ENCODE results near the gene HDAC4. TPM values are rescaled to one million over a fixed set of nuclear protein-coding genes. Genes with fewer than 3 reads are reported as not detected.

HDAC4 gene
- total RNA-seq, 1 experiment from 2014 or later, result 40.1 TPM

DNA sequence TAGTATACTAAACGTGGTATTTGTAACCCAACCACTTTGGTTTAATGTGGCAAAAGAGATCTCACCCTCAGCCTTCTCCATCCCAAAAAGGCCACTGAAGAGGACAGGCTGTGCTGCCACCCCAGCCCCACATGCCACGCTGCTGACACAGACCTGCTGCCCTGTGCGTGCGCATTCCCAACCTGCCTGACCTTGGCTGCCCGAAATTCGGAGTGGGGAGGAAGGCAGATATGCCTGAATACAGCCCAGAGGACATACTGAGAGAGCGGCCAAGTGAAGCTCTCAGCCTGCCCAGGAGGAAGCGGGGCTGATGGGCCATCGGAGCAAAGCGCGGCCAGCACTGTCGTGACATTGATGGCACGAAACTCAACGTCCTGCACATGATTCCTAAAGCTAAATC, 70.0 kb downstream of the HDAC4 start:
- in situ Hi-C loops (cut with HindIII; ENCODE audit: low pct_unique_long_range_greater_than_20kb, low sequenced_read_pairs), result no loop called here
- Histone ChIP-seq H3K4me3 (ENCODE audit: low read depth in 2 of 2, low read length in 2 of 2) (no peak overlapping the region), H3K27ac (ENCODE audit: low read length) (no peak overlapping the region), H3K9me3 (ENCODE audit: control insufficient read depth, insufficient read depth, low read depth, low read length) (no peaks in the 10 kb centered on the region), H3K36me3 (ENCODE audit: control insufficient read depth, insufficient read depth, low read length) (no peaks in the 10 kb centered on the region), H3K27me3 (ENCODE audit: control insufficient read depth, insufficient read depth, low read length) (no peaks in the 10 kb centered on the region), H3K4me1 (ENCODE audit: control insufficient read depth, insufficient read depth, low read length) (peaks cover 12% of the 10 kb centered on the region)
- ATAC-seq (no peak), DNase-seq (ENCODE audit: low read depth, low spot score) (no peak)
- TF ChIP-seq SIN3A (IDR thresholded peaks at IDR 0.05; ENCODE audit: borderline replicate concordance, insufficient read depth, low read depth, low read length) (no peak), TCF7L2 (IDR thresholded peaks at IDR 0.05; ENCODE audit: low read depth, low read length) (no peak), POLR2AphosphoS5 (IDR thresholded peaks at IDR 0.05; ENCODE audit: low read depth, low read length) (no peak)
- TF ChIP-seq, protein P1, sequence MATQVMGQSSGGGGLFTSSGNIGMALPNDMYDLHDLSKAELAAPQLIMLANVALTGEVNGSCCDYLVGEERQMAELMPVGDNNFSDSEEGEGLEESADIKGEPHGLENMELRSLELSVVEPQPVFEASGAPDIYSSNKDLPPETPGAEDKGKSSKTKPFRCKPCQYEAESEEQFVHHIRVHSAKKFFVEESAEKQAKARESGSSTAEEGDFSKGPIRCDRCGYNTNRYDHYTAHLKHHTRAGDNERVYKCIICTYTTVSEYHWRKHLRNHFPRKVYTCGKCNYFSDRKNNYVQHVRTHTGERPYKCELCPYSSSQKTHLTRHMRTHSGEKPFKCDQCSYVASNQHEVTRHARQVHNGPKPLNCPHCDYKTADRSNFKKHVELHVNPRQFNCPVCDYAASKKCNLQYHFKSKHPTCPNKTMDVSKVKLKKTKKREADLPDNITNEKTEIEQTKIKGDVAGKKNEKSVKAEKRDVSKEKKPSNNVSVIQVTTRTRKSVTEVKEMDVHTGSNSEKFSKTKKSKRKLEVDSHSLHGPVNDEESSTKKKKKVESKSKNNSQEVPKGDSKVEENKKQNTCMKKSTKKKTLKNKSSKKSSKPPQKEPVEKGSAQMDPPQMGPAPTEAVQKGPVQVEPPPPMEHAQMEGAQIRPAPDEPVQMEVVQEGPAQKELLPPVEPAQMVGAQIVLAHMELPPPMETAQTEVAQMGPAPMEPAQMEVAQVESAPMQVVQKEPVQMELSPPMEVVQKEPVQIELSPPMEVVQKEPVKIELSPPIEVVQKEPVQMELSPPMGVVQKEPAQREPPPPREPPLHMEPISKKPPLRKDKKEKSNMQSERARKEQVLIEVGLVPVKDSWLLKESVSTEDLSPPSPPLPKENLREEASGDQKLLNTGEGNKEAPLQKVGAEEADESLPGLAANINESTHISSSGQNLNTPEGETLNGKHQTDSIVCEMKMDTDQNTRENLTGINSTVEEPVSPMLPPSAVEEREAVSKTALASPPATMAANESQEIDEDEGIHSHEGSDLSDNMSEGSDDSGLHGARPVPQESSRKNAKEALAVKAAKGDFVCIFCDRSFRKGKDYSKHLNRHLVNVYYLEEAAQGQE (IDR thresholded peaks at IDR 0.05; ENCODE audit: insufficient read depth in 1 of 2, low read depth in 2 of 2, low read length in 1 of 2), result no peak
- TF ChIP-seq, protein P2, sequence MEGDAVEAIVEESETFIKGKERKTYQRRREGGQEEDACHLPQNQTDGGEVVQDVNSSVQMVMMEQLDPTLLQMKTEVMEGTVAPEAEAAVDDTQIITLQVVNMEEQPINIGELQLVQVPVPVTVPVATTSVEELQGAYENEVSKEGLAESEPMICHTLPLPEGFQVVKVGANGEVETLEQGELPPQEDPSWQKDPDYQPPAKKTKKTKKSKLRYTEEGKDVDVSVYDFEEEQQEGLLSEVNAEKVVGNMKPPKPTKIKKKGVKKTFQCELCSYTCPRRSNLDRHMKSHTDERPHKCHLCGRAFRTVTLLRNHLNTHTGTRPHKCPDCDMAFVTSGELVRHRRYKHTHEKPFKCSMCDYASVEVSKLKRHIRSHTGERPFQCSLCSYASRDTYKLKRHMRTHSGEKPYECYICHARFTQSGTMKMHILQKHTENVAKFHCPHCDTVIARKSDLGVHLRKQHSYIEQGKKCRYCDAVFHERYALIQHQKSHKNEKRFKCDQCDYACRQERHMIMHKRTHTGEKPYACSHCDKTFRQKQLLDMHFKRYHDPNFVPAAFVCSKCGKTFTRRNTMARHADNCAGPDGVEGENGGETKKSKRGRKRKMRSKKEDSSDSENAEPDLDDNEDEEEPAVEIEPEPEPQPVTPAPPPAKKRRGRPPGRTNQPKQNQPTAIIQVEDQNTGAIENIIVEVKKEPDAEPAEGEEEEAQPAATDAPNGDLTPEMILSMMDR (IDR thresholded peaks at IDR 0.05), result no peak
- CTCF ChIA-PET, result no interaction called here
- no TSS peak for BruUV-seq (replicated peaks)
- POLR2A ChIA-PET, result no interaction called here
- intact Hi-C loops (cut with micrococcal nuclease; ENCODE audit: unreplicated experiment), result no loop called here

- no peak for DNase-seq (ENCODE audit: low read depth, low spot score)
- no TSS peak for BruUV-seq (replicated peaks)
- TF ChIP-seq POLR2AphosphoS5 (IDR thresholded peaks at IDR 0.05; ENCODE audit: low read depth, low read length) (no peak), TCF7L2 (IDR thresholded peaks at IDR 0.05; ENCODE audit: low read depth, low read length) (no peak), SIN3A (IDR thresholded peaks at IDR 0.05; ENCODE audit: borderline replicate concordance, insufficient read depth, low read depth, low read length) (no peak)
- TF ChIP-seq, protein P1 (IDR thresholded peaks at IDR 0.05; ENCODE audit: insufficient read depth in 1 of 2, low read depth in 2 of 2, low read length in 1 of 2), result no peak
- TF ChIP-seq, protein P2 (IDR thresholded peaks at IDR 0.05), result no peak
- Histone ChIP-seq H3K27ac (ENCODE audit: low read length) (no peak overlapping the region), H3K4me3 (ENCODE audit: low read depth in 2 of 2, low read length in 2 of 2) (no peak overlapping the region), H3K36me3 (ENCODE audit: control insufficient read depth, insufficient read depth, low read length) (no peaks in the 10 kb centered on the region), H3K9me3 (ENCODE audit: control insufficient read depth, insufficient read depth, low read depth, low read length) (no peaks in the 10 kb centered on the region), H3K27me3 (ENCODE audit: control insufficient read depth, insufficient read depth, low read length) (no peaks in the 10 kb centered on the region), H3K4me1 (ENCODE audit: control insufficient read depth, insufficient read depth, low read length) (peaks cover 12% of the 10 kb centered on the region)
- ATAC-seq, result 0 out of 2 replicates have a peak, but pooled peaks have one; percentile 16
- CTCF ChIA-PET, result no interaction called here
- intact Hi-C loops (cut with micrococcal nuclease; ENCODE audit: unreplicated experiment) (no loop called here), in situ Hi-C loops (cut with HindIII; ENCODE audit: low pct_unique_long_range_greater_than_20kb, low sequenced_read_pairs) (no loop called here)
- POLR2A ChIA-PET, result no interaction called here
Measured at GRCh38 chr2:239329972-239330572, 70.7 kb downstream of the HDAC4 start.
